GM19467 (cell line): Measurements from ENCODE around the gene CYTH1.

Experiments used
- ATAC-seq: cut with Tn5 transposase; IDR thresholded peaks from one replicate; pipeline ENCODE4 v1.9.1; 2021; ENCODE audit warnings: mild to moderate bottlenecking, moderate library complexity; ENCODE audit not compliant: unreplicated experiment

The CYTH1 gene, protein sequence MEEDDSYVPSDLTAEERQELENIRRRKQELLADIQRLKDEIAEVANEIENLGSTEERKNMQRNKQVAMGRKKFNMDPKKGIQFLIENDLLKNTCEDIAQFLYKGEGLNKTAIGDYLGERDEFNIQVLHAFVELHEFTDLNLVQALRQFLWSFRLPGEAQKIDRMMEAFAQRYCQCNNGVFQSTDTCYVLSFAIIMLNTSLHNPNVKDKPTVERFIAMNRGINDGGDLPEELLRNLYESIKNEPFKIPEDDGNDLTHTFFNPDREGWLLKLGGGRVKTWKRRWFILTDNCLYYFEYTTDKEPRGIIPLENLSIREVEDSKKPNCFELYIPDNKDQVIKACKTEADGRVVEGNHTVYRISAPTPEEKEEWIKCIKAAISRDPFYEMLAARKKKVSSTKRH

DNA sequence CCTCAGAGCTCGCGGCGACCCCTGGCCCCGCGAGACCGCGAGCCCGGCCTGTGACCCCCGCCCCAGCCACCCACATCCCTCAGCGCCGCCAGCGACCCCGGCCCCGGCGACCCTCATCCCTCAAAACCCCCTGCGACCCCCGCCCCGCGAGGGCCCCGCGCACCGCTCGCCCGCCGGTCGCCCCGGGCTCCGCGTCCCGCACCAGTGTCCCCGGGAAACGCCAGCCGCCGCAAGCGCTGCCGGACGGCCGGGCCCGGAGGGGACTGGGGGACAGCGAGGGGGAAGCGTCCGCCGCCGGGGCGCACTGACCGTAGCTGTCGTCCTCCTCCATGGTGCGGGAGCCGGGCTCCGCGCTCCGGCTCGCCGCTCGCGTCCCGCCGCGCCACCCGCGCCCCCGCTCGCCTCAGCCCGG is at the start of gene CYTH1:
TSS of gene CYTH1 (minus strand) at position 381 of the 412 bp plus-strand sequence. CDS start at position 331, 50 bp downstream.
- ATAC-seq: peak; percentile 4

DNA sequence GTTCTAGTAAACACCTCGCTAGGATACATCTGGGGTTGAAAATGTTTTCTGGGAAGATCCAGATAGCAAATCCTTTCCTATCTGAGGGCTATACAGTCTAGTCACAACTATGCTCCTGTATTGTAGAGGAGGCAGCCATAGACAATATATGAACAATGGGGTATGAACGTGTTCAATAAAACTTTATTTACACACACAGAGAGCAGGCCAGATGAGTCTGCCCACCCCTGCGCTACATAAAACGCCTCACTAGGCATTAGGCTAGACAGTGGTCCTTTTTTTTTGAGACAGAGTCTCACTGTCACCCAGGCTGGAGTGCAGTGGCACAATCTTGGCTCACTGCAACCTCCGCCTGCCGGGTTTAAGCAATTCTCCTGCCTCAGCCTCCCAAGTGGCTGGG is 47.4 kb upstream of the CYTH1 start:
- ATAC-seq: no peak

DNA sequence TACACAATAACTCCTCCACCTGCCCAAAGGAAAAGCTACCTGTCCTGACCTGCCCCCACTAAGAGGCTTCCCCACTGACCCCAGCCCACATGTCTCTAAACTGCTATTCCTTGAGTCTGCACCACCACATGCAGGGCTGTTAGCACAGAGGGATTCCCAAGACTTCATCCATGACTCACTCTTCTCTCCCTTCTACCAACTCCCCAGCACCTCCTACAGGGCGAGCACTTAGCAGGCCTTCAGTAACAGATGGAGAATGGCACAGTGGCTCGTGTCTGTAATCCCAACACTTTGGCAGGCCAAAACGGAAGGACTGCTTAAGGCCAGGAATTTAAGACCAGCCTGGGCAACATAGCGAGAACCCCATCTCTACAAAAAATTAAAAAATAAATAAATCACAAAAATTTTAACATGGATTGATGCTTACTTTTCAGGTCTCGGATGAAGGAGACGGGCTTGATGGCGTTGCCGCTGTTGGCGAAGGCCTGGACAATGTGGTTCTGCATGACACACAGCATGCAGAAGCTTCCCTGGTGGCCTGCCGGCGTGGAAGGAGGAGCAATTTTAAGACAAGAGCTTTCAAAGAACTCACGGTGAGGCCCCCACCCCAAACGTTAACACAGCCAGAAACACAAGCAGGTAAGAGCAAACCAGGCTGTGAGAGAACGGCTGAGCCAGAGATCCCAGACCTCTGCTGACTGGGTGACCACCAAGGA is 46.6 kb upstream of the CYTH1 start:
- no peak for ATAC-seq

DNA sequence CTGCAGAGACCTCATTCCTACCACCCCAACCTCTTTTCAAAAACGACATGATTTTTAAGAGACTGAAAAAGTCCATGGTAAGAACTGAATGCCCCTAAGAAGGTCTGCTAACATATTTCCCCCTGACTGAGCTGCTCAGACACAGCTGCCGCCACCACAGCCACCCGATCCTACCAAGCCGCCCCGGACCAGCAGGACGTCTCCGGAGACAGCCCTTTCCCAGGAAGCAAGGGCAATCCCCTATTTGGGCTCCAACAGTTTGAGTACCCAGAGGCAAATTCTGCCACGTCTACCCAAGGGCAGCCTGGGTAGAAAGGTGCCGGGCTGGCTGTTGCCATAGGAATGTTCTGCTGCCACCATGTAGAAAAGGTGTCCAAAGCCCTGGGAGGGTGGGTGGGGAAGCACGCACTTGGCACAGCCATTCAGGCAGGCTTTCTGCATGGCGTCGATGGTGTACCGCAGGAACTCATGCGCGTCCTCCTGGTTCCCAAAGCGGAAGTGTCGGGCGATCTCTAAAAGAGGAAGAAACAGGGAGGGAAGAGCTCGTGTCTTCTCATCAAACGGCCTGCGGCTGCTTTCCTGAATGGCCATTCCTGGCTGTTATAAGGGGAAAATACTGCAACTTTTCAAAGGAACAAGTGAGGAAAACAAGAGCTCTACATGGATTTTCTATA is 44.9 kb upstream of the CYTH1 start:
- ATAC-seq: no peak

DNA sequence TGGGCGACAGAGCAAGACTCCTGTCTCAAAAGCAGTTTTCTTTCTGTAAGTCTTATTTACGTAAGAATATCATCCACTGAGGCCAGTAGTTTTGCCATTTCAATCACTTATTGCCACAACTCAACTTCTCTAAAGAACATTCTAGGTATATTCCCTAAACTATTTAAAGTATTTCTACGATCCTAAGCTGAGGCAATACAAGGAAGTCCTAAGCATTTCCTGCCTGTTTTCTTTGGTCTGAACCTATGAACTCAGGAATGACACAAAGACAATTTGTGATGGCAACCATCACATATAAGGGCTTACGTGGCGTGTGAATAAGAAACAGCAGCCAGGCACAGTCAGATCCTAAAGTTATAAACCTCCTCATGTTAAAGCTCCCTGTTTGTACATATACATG is 44.3 kb upstream of the CYTH1 start:
- no peak for ATAC-seq

DNA sequence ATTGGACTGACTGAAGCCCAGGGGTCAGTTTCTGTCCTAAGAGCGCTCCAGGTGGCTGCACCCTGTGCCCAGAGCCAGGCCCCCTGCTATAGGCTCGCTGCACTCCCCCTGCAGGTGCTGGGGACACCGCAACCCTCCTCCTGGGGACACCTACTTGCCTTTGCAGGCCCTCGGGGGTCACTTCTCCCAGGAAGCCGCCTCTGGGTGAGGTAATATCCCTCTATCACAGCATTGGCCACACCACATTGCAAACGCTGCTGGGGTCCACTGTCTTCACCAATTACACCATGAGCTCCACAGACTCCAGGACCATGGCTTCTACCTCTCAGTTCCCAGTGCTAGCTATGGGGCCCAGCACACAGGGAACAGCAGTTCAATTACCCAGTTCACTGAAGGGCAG is 43.6 kb upstream of the CYTH1 start:
- no peak for ATAC-seq

DNA sequence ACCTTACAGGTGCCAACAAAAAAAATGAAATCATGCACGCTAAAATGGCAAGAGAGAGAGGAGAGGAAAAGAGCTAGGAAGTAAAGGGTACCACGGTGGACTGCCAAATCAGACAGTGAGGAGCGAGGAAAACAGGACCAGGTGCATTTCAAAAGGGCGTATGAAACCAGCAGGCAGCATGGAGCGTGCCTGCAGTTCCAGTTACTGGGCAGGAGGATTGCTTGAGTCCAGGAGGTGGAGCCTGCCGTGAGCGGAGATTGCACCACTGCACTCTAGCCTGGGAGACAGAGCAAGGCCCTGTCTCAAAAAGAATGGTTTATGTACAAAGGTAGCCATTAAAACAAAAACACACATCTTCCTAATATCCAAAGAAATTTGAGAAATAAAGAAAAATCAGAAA is 42.2 kb upstream of the CYTH1 start:
- ATAC-seq: no peak

DNA sequence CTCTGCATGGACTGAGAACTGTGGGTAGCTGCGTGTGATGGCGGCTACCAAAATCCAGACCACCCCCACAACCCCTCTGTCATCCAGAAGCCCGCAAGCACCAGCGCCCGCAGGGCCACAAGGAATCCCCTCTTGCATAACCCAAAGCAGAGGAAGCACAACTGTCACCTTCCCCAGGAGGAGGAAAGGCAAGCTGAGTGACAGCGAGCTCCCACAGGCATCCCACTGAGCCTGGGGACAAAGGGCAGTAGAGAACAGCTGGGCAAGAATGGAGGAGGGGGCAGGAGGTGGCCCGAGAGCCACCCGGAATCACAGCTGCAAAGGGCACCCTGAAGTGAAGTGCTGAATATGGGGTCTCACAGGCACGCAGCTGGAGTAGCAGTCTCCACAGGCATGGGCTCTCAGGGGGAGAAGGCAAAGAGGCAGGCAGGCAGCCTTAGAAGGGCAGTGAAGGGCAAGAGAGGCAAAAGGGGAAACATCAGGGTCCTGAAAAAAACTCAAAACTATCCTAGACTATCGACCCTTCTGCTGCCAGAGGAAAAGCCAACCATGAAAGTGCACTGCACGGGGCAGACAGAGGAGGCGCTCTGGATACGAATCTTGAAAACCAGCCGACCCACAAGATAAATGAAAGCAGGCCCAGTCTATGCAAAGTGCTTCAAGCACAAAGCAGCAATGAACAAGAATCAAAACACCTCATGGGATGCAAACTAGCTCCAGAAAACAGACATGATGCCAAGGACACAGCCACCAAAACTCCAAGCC is 41.4 kb upstream of the CYTH1 start:
- no peak for ATAC-seq

DNA sequence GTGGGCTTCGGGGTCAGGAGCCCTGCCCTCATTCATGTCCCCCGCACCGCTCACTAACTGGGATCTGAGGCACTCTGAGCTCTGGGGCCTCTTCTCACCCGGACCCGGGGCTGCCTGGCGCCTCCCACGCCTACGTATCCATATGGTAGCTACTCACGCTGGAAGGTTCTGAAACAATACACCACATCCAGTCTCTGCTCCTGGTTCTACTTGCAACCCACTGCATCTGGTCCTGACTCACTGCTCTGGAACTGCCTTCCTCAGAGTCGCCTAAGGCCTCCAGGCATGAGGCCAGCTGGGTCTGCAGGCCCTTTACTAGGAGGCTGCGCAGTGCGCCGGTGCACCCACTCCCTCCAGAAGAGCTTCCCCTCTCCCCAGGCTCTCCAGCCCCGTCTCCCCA is 40.5 kb upstream of the CYTH1 start:
- no peak for ATAC-seq

DNA sequence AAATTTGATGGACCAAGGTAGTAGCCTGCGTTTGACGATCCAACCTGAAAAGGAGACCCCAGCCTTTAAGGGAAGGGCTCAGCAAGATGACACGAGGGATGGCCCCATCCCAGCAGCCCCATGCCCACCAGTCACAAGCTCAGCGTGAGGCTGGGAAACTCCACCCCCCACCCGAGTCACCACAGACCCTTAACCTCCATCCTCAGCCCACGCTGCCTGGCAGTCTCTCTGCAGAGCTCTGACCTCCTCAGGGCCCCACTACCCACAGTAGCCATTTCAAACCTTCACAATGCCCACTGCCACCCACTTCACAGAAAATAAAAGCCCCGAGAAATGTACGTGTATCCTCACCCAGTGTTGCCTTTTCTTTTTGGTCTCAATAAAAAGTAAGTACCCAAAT is 39.9 kb upstream of the CYTH1 start:
- no peak for ATAC-seq

DNA sequence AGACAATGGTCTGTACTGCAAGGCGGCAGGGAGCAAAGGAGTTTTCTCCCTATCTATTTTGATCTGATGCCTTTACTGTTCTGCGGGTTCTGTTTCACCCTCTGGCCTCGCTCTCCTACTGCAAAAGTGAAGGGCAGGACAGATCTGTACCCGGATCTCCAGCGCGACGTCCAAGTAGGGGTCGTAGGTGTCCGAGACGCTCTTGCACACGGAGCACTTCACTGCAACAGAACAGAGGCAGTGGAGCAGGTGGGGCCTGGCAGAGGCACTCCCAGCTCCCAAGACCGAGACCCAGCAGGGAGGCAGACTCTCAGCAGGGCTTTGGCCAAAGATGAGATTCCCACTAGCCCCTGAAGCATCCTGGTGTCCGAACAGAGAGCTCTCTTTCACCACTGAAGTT is 38.8 kb upstream of the CYTH1 start:
- no peak for ATAC-seq

DNA sequence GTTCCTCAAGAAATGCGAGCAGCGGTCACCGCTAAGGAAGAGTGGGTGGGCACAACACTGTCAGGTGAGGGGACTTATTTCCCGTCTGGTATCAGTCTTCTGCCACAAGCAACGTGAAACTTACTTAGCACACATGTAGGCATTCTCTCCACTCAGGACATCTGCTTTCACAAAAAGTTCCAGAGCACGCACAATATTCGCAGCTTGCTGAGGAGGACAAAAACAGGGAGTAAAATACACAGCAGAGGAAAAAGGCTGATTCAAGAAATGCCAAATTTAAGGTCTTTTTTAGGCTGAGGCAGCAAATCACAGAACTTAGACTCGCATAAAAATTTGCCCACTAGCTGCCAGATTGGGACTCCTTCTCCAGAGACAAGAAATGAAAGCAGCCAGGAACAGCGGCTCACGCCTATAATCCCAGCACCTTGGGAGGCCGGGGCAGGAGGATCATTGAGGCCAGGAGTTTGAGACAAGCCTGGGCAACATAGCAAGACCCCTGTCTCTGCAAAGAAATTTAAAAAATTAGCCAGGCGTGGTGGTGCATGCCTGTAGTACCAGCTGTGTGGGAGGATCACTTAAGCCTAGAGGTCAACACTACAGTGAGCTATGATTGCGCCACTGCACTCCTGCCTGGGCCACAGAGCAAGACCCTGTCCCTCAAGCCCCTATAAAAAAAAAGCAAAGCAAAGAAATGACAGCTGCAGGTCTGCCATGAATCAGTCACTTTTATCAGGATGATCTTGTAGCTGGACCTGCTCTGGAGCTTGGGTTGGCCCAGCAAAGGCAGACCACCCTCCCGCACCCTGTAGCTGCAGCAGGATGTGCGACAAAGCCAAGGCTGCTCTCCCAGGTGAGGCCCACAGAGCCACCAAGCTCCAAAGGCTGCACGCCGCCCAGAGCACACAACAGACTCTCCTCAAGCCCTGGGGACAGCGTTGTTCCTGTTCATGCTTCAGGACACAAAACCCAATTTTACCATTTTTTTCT is 38.0 kb upstream of the CYTH1 start:
- no peak for ATAC-seq

DNA sequence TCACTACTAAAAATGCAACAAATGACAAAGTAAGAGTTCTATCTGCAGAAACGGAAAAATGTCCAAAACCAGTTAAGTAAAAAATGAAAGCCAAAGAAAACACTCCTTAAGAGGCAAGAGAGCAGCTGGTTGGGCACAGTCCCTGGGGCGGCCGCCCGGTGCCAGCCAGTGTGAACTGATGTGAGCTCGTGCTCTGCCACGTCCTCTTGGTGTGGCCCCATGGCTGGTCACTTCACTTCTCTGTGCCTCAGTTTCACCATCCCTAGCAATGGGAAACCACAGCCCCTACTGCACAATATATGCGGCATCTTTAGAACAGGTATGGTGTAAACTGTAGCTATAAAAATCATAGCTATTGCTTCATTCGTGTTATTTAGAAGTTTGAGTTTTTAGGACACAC is 37.3 kb upstream of the CYTH1 start:
- no peak for ATAC-seq

DNA sequence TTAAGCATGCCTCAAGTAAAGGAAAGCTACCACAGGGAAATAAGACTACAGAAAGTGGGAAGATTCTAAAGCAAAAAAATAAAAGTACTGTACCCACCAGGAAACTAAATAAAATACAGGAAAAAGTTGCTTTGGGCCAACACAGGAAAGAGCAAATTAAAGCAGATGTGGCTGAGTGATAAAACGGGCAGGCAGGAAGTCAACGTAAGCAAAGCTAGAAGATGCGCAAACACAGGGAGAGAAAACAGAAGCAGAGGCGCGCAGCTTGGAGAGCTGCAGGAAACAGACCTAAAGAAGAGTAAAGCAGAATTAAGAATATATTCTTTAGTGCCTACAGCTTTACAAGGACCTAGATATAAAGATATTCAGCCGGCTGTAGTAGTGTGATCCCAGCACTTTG is 36.9 kb upstream of the CYTH1 start:
- no peak for ATAC-seq

DNA sequence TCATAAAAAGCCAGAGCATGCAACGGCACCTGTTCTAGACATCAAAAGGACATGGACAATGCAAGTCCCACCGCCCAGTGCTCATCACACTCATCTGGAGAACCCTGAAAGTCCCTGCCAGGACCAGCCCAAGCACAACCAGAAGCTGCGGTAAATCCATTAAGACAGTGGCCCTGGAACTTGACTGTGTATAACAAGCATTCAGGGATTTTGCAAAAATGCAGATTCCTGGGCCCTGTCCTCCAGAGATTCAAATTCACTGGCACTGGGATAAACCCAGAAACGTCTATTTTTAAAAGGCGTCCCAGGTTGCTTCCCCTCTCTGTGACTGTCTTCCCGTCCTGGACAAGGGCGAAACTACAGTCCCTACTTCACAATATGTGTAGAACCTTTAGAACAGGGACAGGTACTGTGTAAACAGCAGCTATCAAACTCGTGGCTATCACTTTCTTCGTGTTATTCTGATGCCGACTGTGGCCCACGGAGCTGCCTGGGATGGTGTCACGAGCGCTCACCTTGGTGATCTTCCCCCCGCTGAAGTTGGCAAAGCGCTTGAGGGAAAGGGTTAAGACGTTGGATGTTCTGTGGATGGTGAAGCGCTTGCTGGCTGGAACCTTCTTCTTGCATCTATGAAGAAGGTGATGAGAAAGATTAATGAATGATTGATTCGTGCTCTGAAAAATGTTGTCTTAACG is 36.2 kb upstream of the CYTH1 start:
- no peak for ATAC-seq

DNA sequence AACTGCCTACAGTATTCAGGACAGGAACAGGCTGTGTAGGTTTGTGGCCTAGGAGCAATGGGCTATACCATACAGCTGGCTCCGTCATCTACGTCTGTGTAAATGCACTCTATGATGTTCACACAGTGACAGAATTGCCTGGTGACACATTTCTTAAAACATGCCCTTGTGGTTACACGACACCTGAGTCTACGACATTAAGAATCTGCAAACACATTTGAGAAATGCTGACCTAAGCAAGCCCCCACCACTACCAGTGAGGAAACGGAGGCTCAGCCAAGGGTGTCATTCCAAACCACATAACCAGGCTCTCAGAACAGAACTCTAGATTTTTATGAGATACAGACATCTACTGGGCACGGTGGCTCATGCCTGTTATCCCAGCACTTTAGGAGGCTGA is 35.0 kb upstream of the CYTH1 start:
- no peak for ATAC-seq

DNA sequence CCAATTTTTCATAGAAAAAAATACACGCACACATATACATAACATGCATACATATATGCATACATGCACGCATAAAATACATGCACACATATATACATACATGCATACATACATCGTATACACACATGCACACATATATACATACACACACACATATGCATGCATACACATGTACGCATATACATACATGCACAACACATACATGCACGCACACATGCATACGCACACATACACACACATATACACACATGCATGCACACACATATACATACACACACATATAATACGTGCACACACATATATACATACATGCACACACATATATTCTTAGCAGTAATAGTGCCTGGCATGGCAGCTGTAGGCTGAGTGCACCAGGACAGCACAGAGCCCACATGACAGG is 33.6 kb upstream of the CYTH1 start:
- ATAC-seq: no peak

DNA sequence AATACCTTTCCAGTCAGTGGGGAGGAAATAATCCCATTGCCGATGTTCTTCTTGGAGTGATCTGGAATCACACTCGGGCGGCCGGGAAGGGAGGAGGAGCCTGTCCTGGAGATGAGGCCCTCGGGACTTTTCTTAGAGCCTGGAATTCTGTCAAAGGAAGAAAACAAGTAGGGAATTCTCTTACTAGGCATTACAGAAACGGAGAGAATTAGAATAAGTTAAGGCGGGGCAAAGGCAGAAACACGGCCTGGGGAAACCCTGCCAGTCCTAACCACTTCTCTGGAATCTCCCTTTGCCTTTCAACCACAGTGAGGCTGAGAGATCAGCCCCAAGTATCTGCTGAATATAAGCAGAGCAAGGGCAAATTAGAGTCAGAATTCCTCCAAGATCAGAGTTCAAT is 30.8 kb upstream of the CYTH1 start:
- ATAC-seq: no peak

DNA sequence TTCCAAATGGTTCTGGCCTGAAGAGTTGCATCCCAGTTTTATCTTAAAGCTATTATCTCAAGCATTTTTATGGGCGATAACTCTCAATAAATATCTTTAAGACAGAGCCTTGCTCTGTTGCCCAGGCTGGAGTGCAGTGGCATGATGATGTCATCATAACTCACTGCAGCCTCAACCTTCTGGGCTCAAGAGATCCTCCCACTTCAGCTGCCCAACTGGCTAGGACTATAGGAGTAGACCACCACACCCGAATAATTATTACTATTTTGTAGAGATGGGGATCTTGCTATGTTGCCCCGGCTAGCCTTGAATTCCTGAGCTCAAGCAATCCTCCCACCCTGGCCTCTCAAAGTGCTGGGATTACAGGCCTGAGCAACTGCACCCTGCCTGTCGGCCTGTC is 26.1 kb upstream of the CYTH1 start:
- ATAC-seq: no peak
